ENCODE data around the gene NCKAP5.

Gene NCKAP5

DNA sequence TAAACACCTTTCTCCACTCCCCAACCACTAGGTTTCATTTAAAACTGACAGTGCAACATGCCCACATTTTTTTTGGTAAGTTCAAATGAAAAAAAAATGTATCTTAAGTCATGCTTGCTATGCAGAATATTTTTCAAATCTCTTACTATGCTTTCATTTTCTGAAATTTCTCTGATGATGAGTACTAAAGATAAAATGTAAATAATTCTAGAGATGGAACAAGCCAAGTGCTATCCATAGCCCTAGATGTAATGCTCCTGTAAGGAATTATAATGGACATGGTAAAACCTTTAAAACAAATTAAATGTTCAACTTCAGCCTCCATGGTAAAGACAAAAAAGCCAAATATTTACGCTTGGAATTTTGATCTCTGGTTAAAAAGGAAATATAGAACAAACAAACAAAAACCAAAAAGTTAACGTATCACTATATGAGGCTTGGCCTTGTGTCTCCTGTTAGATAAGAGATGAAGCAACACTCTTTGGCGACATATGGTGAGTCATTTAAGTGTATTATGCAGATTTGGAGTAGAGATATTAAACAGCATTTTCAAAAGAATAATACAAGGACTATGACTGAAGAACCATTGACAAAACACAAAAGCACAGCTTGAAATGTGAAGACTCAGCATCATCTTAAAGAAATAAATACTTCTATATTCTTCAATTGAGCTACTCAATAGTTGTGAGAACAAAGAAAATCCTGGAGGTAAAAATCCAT, 506.2 kb downstream of the NCKAP5 start:
- TF ChIP-seq, protein P1, sequence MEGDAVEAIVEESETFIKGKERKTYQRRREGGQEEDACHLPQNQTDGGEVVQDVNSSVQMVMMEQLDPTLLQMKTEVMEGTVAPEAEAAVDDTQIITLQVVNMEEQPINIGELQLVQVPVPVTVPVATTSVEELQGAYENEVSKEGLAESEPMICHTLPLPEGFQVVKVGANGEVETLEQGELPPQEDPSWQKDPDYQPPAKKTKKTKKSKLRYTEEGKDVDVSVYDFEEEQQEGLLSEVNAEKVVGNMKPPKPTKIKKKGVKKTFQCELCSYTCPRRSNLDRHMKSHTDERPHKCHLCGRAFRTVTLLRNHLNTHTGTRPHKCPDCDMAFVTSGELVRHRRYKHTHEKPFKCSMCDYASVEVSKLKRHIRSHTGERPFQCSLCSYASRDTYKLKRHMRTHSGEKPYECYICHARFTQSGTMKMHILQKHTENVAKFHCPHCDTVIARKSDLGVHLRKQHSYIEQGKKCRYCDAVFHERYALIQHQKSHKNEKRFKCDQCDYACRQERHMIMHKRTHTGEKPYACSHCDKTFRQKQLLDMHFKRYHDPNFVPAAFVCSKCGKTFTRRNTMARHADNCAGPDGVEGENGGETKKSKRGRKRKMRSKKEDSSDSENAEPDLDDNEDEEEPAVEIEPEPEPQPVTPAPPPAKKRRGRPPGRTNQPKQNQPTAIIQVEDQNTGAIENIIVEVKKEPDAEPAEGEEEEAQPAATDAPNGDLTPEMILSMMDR (IDR thresholded peaks at IDR 0.05; ENCODE audit: control insufficient read depth, insufficient read depth, low read depth, low read length, missing control alignments): no peak
- DNase-seq (ENCODE audit: low read depth): no peak
- no peak overlapping the region for H3K4me3 ChIP-seq (ENCODE audit: control insufficient read depth, low read depth, low read length)

DNA sequence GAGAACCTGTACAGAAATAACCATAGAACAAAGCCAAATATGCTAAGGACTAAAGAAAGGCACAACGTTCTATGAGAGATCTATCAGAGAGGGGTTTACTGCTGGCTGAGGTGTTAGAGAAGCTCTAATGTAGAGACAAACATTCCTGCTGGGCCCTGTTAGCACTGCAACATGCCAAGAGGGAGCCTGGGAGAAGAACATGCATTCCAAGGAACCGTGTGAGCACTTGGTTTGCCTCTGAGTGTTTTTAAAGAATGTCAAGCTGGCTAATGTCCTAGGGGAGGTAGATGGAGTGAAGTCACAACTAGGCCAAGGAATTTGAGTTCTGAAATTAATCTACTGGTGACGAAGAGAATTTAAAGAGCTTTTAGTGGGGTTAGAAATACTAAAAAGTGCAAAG, 514.0 kb downstream of the NCKAP5 start:
- TF ChIP-seq, protein P1 (IDR thresholded peaks at IDR 0.05; ENCODE audit: control insufficient read depth, insufficient read depth, low read depth, low read length, missing control alignments): no peak
- DNase-seq (ENCODE audit: low read depth): no peak
- no peak overlapping the region for H3K4me3 ChIP-seq (ENCODE audit: control insufficient read depth, low read depth, low read length)

DNA sequence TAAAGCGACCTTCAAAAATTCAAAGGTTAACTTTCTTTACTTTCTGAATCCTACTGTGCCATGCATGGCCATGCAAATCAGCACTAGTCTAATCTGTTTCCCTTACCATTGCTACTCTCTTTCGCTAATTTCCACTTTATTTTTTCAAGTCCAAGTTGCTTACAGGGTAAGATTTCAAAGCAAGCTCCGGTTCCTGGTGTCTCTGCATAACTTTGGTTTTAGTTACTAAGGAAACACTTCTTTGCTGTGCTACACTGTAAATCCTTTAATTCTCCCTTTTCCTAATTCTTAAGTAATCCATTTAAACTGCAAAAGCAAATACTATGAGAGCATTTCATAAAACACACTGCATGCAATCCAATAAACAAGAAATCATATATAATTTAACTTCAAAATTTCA, 514.7 kb downstream of the NCKAP5 start:
- TF ChIP-seq, protein P1 (IDR thresholded peaks at IDR 0.05; ENCODE audit: control insufficient read depth, insufficient read depth, low read depth, low read length, missing control alignments): no peak
- DNase-seq (ENCODE audit: low read depth): no peak
- H3K4me3 ChIP-seq (ENCODE audit: control insufficient read depth, low read depth, low read length): no peak overlapping the region

DNA sequence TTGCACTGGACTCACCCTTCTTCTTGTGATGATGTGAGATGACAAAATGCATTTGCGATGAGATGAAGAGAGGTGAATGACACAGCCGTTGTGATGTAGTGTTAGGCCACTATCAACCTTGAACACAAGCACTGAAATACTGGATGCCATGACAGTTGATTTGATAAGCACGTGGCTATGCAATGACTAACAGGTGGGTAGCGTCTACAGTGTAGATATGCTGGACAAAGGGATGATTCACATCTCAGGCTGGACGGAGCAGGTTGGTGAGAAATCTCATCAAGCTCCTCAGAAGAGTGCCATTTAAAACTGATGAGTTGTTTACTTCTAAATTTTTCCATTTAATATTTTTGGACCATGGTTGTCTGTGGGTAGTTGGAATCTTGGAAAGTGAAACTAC, 522.5 kb downstream of the NCKAP5 start:
- TF ChIP-seq, protein P1 (IDR thresholded peaks at IDR 0.05; ENCODE audit: control insufficient read depth, insufficient read depth, low read depth, low read length, missing control alignments): no peak
- no peak for DNase-seq (ENCODE audit: low read depth)
- H3K4me3 ChIP-seq (ENCODE audit: control insufficient read depth, low read depth, low read length): no peak overlapping the region

DNA sequence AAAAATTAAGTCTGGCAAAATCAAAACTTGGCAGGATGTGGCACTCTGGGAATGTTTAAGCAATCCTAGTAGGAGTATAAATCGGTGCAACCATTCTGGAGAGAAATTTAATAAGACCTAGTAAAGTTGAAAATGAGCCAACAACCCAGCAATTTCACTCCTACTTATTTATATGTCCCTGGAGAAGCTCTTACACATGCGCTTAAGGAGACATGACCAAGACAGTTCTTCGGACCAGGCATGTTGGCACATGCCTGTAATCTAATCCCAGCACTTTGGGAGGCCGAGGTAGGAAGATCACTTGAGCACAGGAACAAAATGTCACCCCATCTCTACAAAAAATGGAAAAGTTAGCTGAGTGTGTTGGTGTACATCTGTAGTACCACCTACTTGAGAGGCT, 523.7 kb downstream of the NCKAP5 start:
- H3K4me3 ChIP-seq (ENCODE audit: control insufficient read depth, low read depth, low read length): no peak overlapping the region
- DNase-seq (ENCODE audit: low read depth): no peak
- TF ChIP-seq, protein P1 (IDR thresholded peaks at IDR 0.05; ENCODE audit: control insufficient read depth, insufficient read depth, low read depth, low read length, missing control alignments): no peak

DNA sequence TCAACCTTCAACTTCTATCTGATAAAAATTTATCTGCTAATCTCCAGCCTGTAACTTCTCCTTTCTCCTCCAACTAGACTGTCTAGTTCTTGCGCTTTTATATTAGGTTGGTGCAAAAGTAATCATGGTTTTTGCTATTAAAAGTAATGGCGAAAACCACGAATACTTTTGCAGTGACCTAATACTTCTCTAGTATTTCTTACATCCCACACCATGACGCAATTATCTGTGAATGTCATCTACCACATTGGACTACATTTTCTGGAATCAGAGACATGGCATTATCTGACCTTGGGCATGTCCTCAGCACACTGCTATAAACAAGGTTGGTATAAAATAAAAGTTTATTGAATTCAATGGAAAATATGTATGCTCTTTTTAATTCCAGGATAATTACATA, 528.1 kb downstream of the NCKAP5 start:
- no peak for DNase-seq (ENCODE audit: low read depth)
- TF ChIP-seq, protein P1 (IDR thresholded peaks at IDR 0.05; ENCODE audit: control insufficient read depth, insufficient read depth, low read depth, low read length, missing control alignments): no peak
- H3K4me3 ChIP-seq (ENCODE audit: control insufficient read depth, low read depth, low read length): no peak overlapping the region
